Keratinocyte (primary cell): Measurements from ENCODE around the gene KCNMA1. TPM values are rescaled to one million over a fixed set of nuclear protein-coding genes. Genes with fewer than 3 reads are reported as not detected.

ENCODE experiments used
- DNase-seq: peaks from one replicate; pipeline ENCODE4 v3.0.0-alpha.2; 2011; ENCODE audit warnings: low read depth, missing footprints, low spot score
- FAIRE-seq: peaks from 2 replicates; lab custom pipeline; 2011; peaks lifted over from hg19 to GRCh38; lab: Jason Lieb, UNC
- H2AFZ ChIP-seq: 2 replicates; pipeline ENCODE4 v1.6.0; 2012; ENCODE audit warnings: low read length, control low read depth, inconsistent platforms; ENCODE audit not compliant: control insufficient read depth
- H3K27ac ChIP-seq: 2 replicates; pipeline ENCODE4 v1.5.1; 2011; ENCODE audit warnings: low read length; ENCODE audit not compliant: control insufficient read depth, insufficient read depth
- H3K27me3 ChIP-seq: 3 replicates; pipeline ENCODE4 v1.6.0; 2011; ENCODE audit warnings: low read length; ENCODE audit not compliant: control insufficient read depth, insufficient read depth; ENCODE audit errors: extremely low read depth
- H3K36me3 ChIP-seq, 2 experiments: 2 replicates in 1 of 2; 3 replicates in 1 of 2; pipeline ENCODE4 v1.5.1; 2011; ENCODE audit warnings: low read length in 2 of 2, mild to moderate bottlenecking in 1 of 2; ENCODE audit not compliant: control insufficient read depth in 2 of 2, insufficient read depth in 2 of 2; ENCODE audit errors: extremely low read depth in 1 of 2
- H3K4me1 ChIP-seq: 3 replicates; pipeline ENCODE4 v1.5.1; 2011; ENCODE audit warnings: low read length; ENCODE audit not compliant: control insufficient read depth, insufficient read depth; ENCODE audit errors: extremely low read depth
- H3K4me2 ChIP-seq: 3 replicates; pipeline ENCODE4 v1.6.0; 2011; ENCODE audit warnings: low read depth, low read length; ENCODE audit not compliant: control insufficient read depth, insufficient read depth; ENCODE audit errors: extremely low read depth
- H3K4me3 ChIP-seq, 3 experiments: fragments of 200-600 bp in 1 of 3; sonication (generic) in 1 of 3; 2 replicates in 2 of 3; 3 replicates in 1 of 3; pipeline ENCODE4 v1.5.1; 2011 to 2016; ENCODE audit warnings: low read length in 3 of 3, mild to moderate bottlenecking in 3 of 3, control low read depth in 2 of 3, inconsistent platforms in 1 of 3, low read depth in 1 of 3, mixed read lengths in 1 of 3, mixed run types in 1 of 3, moderate library complexity in 1 of 3; ENCODE audit not compliant: control insufficient read depth in 2 of 3, insufficient read depth in 2 of 3; ENCODE audit errors: extremely low read depth in 1 of 3
- H3K79me2 ChIP-seq: 2 replicates; pipeline ENCODE4 v1.6.0; 2012; ENCODE audit warnings: low read length; ENCODE audit not compliant: control insufficient read depth, insufficient read depth
- H3K9ac ChIP-seq: 3 replicates; pipeline ENCODE4 v1.6.0; 2011; ENCODE audit warnings: low read length; ENCODE audit not compliant: control insufficient read depth, insufficient read depth; ENCODE audit errors: extremely low read depth
- H3K9me1 ChIP-seq: 3 replicates; pipeline ENCODE4 v1.6.0; 2011; ENCODE audit warnings: low read length; ENCODE audit not compliant: control insufficient read depth, insufficient read depth; ENCODE audit errors: extremely low read depth
- H3K9me3 ChIP-seq: 2 replicates; pipeline ENCODE4 v1.5.1; 2012; ENCODE audit warnings: low read depth, low read length; ENCODE audit not compliant: control insufficient read depth
- H4K20me1 ChIP-seq: 3 replicates; pipeline ENCODE4 v1.6.0; 2011; ENCODE audit warnings: low read length; ENCODE audit not compliant: control insufficient read depth, insufficient read depth; ENCODE audit errors: extremely low read depth
- EZH2 ChIP-seq: IDR thresholded peaks from one replicate; pipeline ENCODE4 v1.6.1; 2012; ENCODE audit warnings: inconsistent platforms, mild to moderate bottlenecking, low read length, moderate library complexity
- dilution Hi-C: fragments of 300-500 bp; cut with MboI; formaldehyde crosslinking; loops from one replicate; pipeline ENCODE4 v1.7.0; 2020; ENCODE audit warnings: low sequenced_read_pairs; ENCODE audit not compliant: extremely low pct_ligation_motif_present
- polyA plus RNA-seq, 5 experiments: library from polyadenylated mRNA; depleted of rRNA in 3 of 5; stranded (reverse) in 3 of 5; stranded (forward) in 1 of 5; unstranded in 1 of 5; fragments of >200 nt; gene quantifications; 1 replicate in 1 of 5; 2 replicates in 3 of 5; 3 replicates in 1 of 5; pipeline versions ENCODE4 v1.2.1 to v1.2.3, GENCODE V29; 2011 to 2012; ENCODE audit warnings: missing spikeins in 2 of 5, low read depth in 1 of 5, low replicate concordance in 1 of 5
- TF ChIP-seq, protein P1 (sequence below), 3 experiments: IDR thresholded peaks in 1 of 3; conservative IDR thresholded peaks in 1 of 3; optimal IDR thresholded peaks in 1 of 3; 2 replicates in 2 of 3; 3 replicates in 1 of 3; pipeline versions ENCODE3 to v1.5.1; 2011; ENCODE audit warnings: low read length in 3 of 3, mild to moderate bottlenecking in 3 of 3, moderate library complexity in 2 of 3, control low read depth in 1 of 3, inconsistent platforms in 1 of 3; ENCODE audit not compliant: insufficient read depth in 2 of 3; ENCODE audit errors: extremely low read depth in 1 of 3

Gene KCNMA1
- polyA plus RNA-seq, 1 donor (not counting 4 experiments of a cell fraction or from before 2014, with no cell fraction given), result 6.3 TPM

DNA sequence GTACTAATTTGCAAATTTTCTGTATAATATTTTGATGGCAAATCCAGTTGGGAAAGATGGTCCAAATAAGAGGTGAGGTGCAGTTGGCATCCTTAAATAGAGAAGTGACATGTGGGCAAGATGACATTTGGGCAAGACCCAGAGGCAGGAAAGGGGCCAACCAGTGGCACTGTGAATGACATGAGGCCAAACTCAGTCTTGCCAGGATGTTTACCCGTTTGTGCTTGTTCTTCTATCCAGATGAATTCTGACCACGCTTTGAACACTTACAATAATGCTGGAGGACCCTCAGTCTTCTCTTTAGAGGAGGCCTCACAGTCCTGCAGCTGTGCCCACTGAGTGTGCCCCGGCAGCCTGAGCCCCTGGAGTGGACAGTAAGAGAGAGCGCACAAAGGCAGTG lies 45.1 kb downstream of the KCNMA1 start:
- FAIRE-seq, result no peak

GRCh38 chr10:77591238-77591880 lies 46.2 kb downstream of the KCNMA1 start:
- no peaks in the 10 kb centered on the region for H3K9me1 ChIP-seq
- TF ChIP-seq EZH2, result no peak
- TF ChIP-seq, protein P1, sequence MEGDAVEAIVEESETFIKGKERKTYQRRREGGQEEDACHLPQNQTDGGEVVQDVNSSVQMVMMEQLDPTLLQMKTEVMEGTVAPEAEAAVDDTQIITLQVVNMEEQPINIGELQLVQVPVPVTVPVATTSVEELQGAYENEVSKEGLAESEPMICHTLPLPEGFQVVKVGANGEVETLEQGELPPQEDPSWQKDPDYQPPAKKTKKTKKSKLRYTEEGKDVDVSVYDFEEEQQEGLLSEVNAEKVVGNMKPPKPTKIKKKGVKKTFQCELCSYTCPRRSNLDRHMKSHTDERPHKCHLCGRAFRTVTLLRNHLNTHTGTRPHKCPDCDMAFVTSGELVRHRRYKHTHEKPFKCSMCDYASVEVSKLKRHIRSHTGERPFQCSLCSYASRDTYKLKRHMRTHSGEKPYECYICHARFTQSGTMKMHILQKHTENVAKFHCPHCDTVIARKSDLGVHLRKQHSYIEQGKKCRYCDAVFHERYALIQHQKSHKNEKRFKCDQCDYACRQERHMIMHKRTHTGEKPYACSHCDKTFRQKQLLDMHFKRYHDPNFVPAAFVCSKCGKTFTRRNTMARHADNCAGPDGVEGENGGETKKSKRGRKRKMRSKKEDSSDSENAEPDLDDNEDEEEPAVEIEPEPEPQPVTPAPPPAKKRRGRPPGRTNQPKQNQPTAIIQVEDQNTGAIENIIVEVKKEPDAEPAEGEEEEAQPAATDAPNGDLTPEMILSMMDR (optimal IDR thresholded peaks at IDR 0.05 in 1 of 3, IDR thresholded peaks at IDR 0.05 in 1 of 3, conservative IDR thresholded peaks at IDR 0.05 in 1 of 3; ENCODE audit: extremely low read depth in 1 of 3, insufficient read depth in 2 of 3, low read length in 3 of 3), result no peak
- FAIRE-seq, result no peak
- no peak overlapping the region for H2AFZ ChIP-seq
- H3K79me2 ChIP-seq, result no peaks in the 10 kb centered on the region
- DNase-seq, result no peak
- H3K27me3 ChIP-seq, result no peaks in the 10 kb centered on the region
- H3K36me3 ChIP-seq, result no peaks in the 10 kb centered on the region
- no peak overlapping the region for H3K4me3 ChIP-seq
- H3K9ac ChIP-seq, result no peak overlapping the region
- no peak overlapping the region for H3K27ac ChIP-seq
- no peak overlapping the region for H3K4me2 ChIP-seq
- peaks cover 20% of the 10 kb centered on the region for H3K4me1 ChIP-seq
- dilution Hi-C loops, result no loop called here
- H3K9me3 ChIP-seq, result no peaks in the 10 kb centered on the region
- no peaks in the 10 kb centered on the region for H4K20me1 ChIP-seq

More for the DNA sequence above, 45.1 kb downstream of the KCNMA1 start:
- H3K79me2 ChIP-seq, result no peaks in the 10 kb centered on the region
- no peaks in the 10 kb centered on the region for H4K20me1 ChIP-seq
- H3K9me3 ChIP-seq, result no peaks in the 10 kb centered on the region
- H2AFZ ChIP-seq, result no peak overlapping the region
- H3K9me1 ChIP-seq, result no peaks in the 10 kb centered on the region
- no peak overlapping the region for H3K9ac ChIP-seq
- H3K4me2 ChIP-seq, result no peak overlapping the region
- H3K4me1 ChIP-seq, result peaks cover 20% of the 10 kb centered on the region
- no peaks in the 10 kb centered on the region for H3K36me3 ChIP-seq
- H3K4me3 ChIP-seq, result no peak overlapping the region
- peak overlapping the region; percentile 75 for H3K27ac ChIP-seq
- H3K27me3 ChIP-seq, result no peaks in the 10 kb centered on the region
- no peak for TF ChIP-seq EZH2
- TF ChIP-seq, protein P1 (optimal IDR thresholded peaks at IDR 0.05 in 1 of 3, IDR thresholded peaks at IDR 0.05 in 1 of 3, conservative IDR thresholded peaks at IDR 0.05 in 1 of 3; ENCODE audit: extremely low read depth in 1 of 3, insufficient read depth in 2 of 3, low read length in 3 of 3), result no peak
- no peak for DNase-seq
- dilution Hi-C loops, result no loop called here
